HAP-1 (cell line): Measurements from ENCODE around the gene ATP2B2.

ENCODE experiments used
- DNase-seq, 2 experiments: peaks; one replicate each; pipeline ENCODE4 v3.0.0-alpha.2; 2016 to 2020; ENCODE audit warnings: low spot score in 2 of 2
- H3K27me3 ChIP-seq: fragments of 250-450 bp; sonication (Bioruptor Pico); 2 replicates; pipeline ENCODE4 v1.5.1; 2020; ENCODE audit warnings: low read depth, mild to moderate bottlenecking, moderate library complexity
- H3K36me3 ChIP-seq: fragments of 250-450 bp; sonication (Bioruptor Pico); replicated peaks from 2 replicates; pipeline ENCODE4 v1.5.1; 2020; ENCODE audit warnings: mild to moderate bottlenecking
- H3K4me1 ChIP-seq: fragments of 250-450 bp; sonication (Bioruptor Pico); 2 replicates; pipeline ENCODE4 v1.5.1; 2020; ENCODE audit warnings: mild to moderate bottlenecking
- H3K4me3 ChIP-seq: fragments of 250-450 bp; sonication (Bioruptor Pico); 2 replicates; pipeline ENCODE4 v1.5.1; 2020; ENCODE audit warnings: mild to moderate bottlenecking, moderate library complexity
- H3K9me3 ChIP-seq: fragments of 250-450 bp; sonication (Bioruptor Pico); 2 replicates; pipeline ENCODE4 v1.5.1; 2020; ENCODE audit warnings: mild to moderate bottlenecking, moderate library complexity
- in situ Hi-C: fragments of 300-500 bp; cut with MboI; formaldehyde crosslinking; loops from 3 replicates; pipeline ENCODE4 v1.14.3; 2020; ENCODE audit warnings: low sequenced_read_pairs, inconsistent platforms, mixed read lengths

ATP2B2 gene

GRCh38 chr3:10445561-10446175 is 59.7 kb downstream of the ATP2B2 start:
- Histone ChIP-seq H3K4me3 (no peak overlapping the region), H3K27me3 (peaks cover 29% of the 10 kb centered on the region), H3K9me3 (no peaks in the 10 kb centered on the region), H3K36me3 (no peaks in the 10 kb centered on the region), H3K4me1 (no peaks in the 10 kb centered on the region)
- in situ Hi-C loops, result no loop called here
- no peak for DNase-seq

- H3K36me3 ChIP-seq, result no peaks in the 10 kb centered on the region
- H3K4me1 ChIP-seq, result no peaks in the 10 kb centered on the region
- H3K4me3 ChIP-seq, result no peak overlapping the region
- H3K27me3 ChIP-seq, result peaks cover 29% of the 10 kb centered on the region
- no peak for DNase-seq
- in situ Hi-C loops, result no loop called here
- H3K9me3 ChIP-seq, result no peaks in the 10 kb centered on the region
These were observed 60.9 kb downstream of the ATP2B2 start for GRCh38 chr3:10444511-10444910.

GRCh38 chr3:10444110-10444429 is 61.3 kb downstream of the ATP2B2 start:
- H3K27me3 ChIP-seq, result peaks cover 27% of the 10 kb centered on the region
- no peaks in the 10 kb centered on the region for H3K4me1 ChIP-seq
- H3K9me3 ChIP-seq, result no peaks in the 10 kb centered on the region
- DNase-seq, result no peak
- H3K4me3 ChIP-seq, result no peak overlapping the region
- in situ Hi-C loops, result no loop called here
- no peaks in the 10 kb centered on the region for H3K36me3 ChIP-seq

- no peak for DNase-seq
- Histone ChIP-seq H3K9me3 (no peaks in the 10 kb centered on the region), H3K4me1 (no peaks in the 10 kb centered on the region), H3K27me3 (peaks cover 22% of the 10 kb centered on the region), H3K36me3 (no peaks in the 10 kb centered on the region), H3K4me3 (no peak overlapping the region)
- in situ Hi-C loops, result no loop called here
These were observed 61.9 kb downstream of the ATP2B2 start for GRCh38 chr3:10443272-10444109.

GRCh38 chr3:10442151-10442795 is 63.1 kb downstream of the ATP2B2 start:
- Histone ChIP-seq H3K36me3 (no peaks in the 10 kb centered on the region), H3K27me3 (peaks cover 15% of the 10 kb centered on the region), H3K4me1 (no peaks in the 10 kb centered on the region), H3K9me3 (no peaks in the 10 kb centered on the region), H3K4me3 (no peak overlapping the region)
- DNase-seq, result no peak
- in situ Hi-C loops, result no loop called here

- no peak for DNase-seq
- Histone ChIP-seq H3K4me1 (no peaks in the 10 kb centered on the region), H3K27me3 (peaks cover 6% of the 10 kb centered on the region), H3K4me3 (no peak overlapping the region), H3K9me3 (no peaks in the 10 kb centered on the region), H3K36me3 (no peaks in the 10 kb centered on the region)
- in situ Hi-C loops, result no loop called here
These were observed 64.7 kb downstream of the ATP2B2 start for GRCh38 chr3:10440684-10441083.

GRCh38 chr3:10438902-10439610 is 66.3 kb downstream of the ATP2B2 start:
- in situ Hi-C loops, result no loop called here
- Histone ChIP-seq H3K27me3 (no peaks in the 10 kb centered on the region), H3K36me3 (no peaks in the 10 kb centered on the region), H3K9me3 (no peaks in the 10 kb centered on the region), H3K4me3 (no peak overlapping the region), H3K4me1 (no peaks in the 10 kb centered on the region)
- DNase-seq, result no peak

GRCh38 chr3:10437995-10438901 is 67.1 kb downstream of the ATP2B2 start:
- in situ Hi-C loops, result no loop called here
- H3K27me3 ChIP-seq, result no peaks in the 10 kb centered on the region
- no peaks in the 10 kb centered on the region for H3K9me3 ChIP-seq
- H3K4me1 ChIP-seq, result no peaks in the 10 kb centered on the region
- H3K4me3 ChIP-seq, result no peak overlapping the region
- no peak for DNase-seq
- no peaks in the 10 kb centered on the region for H3K36me3 ChIP-seq

GRCh38 chr3:10437272-10437994 is 68.0 kb downstream of the ATP2B2 start:
- H3K36me3 ChIP-seq, result no peaks in the 10 kb centered on the region
- no peaks in the 10 kb centered on the region for H3K27me3 ChIP-seq
- no peak overlapping the region for H3K4me3 ChIP-seq
- in situ Hi-C loops, result no loop called here
- H3K4me1 ChIP-seq, result no peaks in the 10 kb centered on the region
- no peak for DNase-seq
- H3K9me3 ChIP-seq, result no peaks in the 10 kb centered on the region

- no peaks in the 10 kb centered on the region for H3K9me3 ChIP-seq
These were observed 69.5 kb downstream of the ATP2B2 start for GRCh38 chr3:10435850-10436249.

GRCh38 chr3:10434938-10435336 is 70.4 kb downstream of the ATP2B2 start:
- in situ Hi-C loops, result no loop called here
- Histone ChIP-seq H3K9me3 (no peaks in the 10 kb centered on the region), H3K4me1 (no peaks in the 10 kb centered on the region), H3K36me3 (no peaks in the 10 kb centered on the region), H3K27me3 (no peaks in the 10 kb centered on the region), H3K4me3 (no peak overlapping the region)
- no peak for DNase-seq

More at GRCh38 chr3:10435850-10436249, 69.5 kb downstream of the ATP2B2 start:
- no peak for DNase-seq
- in situ Hi-C loops, result no loop called here
- Histone ChIP-seq H3K36me3 (no peaks in the 10 kb centered on the region), H3K27me3 (no peaks in the 10 kb centered on the region), H3K4me1 (no peaks in the 10 kb centered on the region), H3K4me3 (no peak overlapping the region)

GRCh38 chr3:10434144-10434937 is 71.0 kb downstream of the ATP2B2 start:
- Histone ChIP-seq H3K4me1 (no peaks in the 10 kb centered on the region), H3K4me3 (no peak overlapping the region), H3K27me3 (no peaks in the 10 kb centered on the region), H3K36me3 (no peaks in the 10 kb centered on the region), H3K9me3 (no peaks in the 10 kb centered on the region)
- DNase-seq, result no peak
- in situ Hi-C loops, result no loop called here
